HepG2 (cell line): ENCODE data around the gene TRIM10. TPM values are rescaled to one million over a fixed set of nuclear protein-coding genes. Genes with fewer than 3 reads are reported as not detected.

ENCODE experiments used
- ATAC-seq: fragments of 200-7000 bp; cut with Tn5 transposase; 3 replicates; pipeline ENCODE4 v1.9.1; 2020; ENCODE audit warnings: mild to moderate bottlenecking, moderate library complexity
- BruUV-seq: library from RNA; stranded (reverse); fragments of 400-500 nt; replicated peaks from 2 replicates; lab custom pipeline; 2021; lab: Mats Ljungman, UMichigan
- CTCF ChIA-PET: fragments of 300-600 bp; formaldehyde crosslinking; extraction: SDS; loops from one replicate; lab custom pipeline; 2021; ENCODE audit warnings: low total read pairs, inconsistent platforms, low intra/inter-chr PET ratio; lab: Yijun Ruan, JAX
- POLR2A ChIA-PET: fragments of 350-600 bp; sonication (Branson Sonifier 250); formaldehyde crosslinking; loops from one replicate; lab custom pipeline; 2020; ENCODE audit warnings: antibody characterized with exemption, inconsistent platforms; lab: Yijun Ruan, JAX
- DNase-seq: peaks from one replicate; pipeline ENCODE4 v3.0.0-alpha.2; 2015; ENCODE audit warnings: low spot score
- FAIRE-seq: peaks from 3 replicates; lab custom pipeline; 2011; peaks lifted over from hg19 to GRCh38; lab: Jason Lieb, UNC
- H2AFZ ChIP-seq: one replicate; pipeline ENCODE4 v1.6.1; 2011; ENCODE audit warnings: low read length, inconsistent platforms
- H3K27ac ChIP-seq: fragments of 300-600 bp; 3 replicates; pipeline ENCODE4 v1.8.0; 2011; ENCODE audit warnings: mixed run types, mild to moderate bottlenecking, mixed read lengths, low read length, inconsistent platforms; ENCODE audit not compliant: insufficient read depth; ENCODE audit errors: extremely low read length
- H3K27me3 ChIP-seq, 2 experiments: fragments of 200-600 bp in 1 of 2; 2 replicates in 1 of 2; 3 replicates in 1 of 2; pipeline versions ENCODE4 v1.6.0 to v1.8.0; 2011; ENCODE audit warnings: low read length in 2 of 2, mild to moderate bottlenecking in 2 of 2, moderate library complexity in 2 of 2, inconsistent platforms in 1 of 2; ENCODE audit not compliant: insufficient read depth in 2 of 2, control insufficient read depth in 1 of 2
- H3K36me3 ChIP-seq, 2 experiments: fragments of 200-600 bp in 1 of 2; replicated peaks in 1 of 2; 2 replicates in 1 of 2; 3 replicates in 1 of 2; pipeline versions ENCODE4 v1.5.1 to v1.8.0; 2011; ENCODE audit warnings: low read length in 2 of 2, inconsistent platforms in 1 of 2; ENCODE audit not compliant: insufficient read depth in 2 of 2, control insufficient read depth in 1 of 2
- H3K4me1 ChIP-seq: 2 replicates; pipeline ENCODE4 v1.5.1; 2012; ENCODE audit warnings: low read length, inconsistent platforms; ENCODE audit not compliant: insufficient read depth
- H3K4me2 ChIP-seq: 2 replicates; pipeline ENCODE4 v1.6.0; 2011; ENCODE audit warnings: low read depth, low read length, inconsistent platforms
- H3K4me3 ChIP-seq, 3 experiments: fragments of 200-600 bp in 1 of 3; sonication (generic), shearing (Covaris generic) in 1 of 3; replicated peaks in 1 of 3; 2 replicates each; pipeline ENCODE4 v1.5.1; 2011 to 2016; ENCODE audit warnings: low read length in 3 of 3, inconsistent platforms in 2 of 3, low read depth in 2 of 3, mild to moderate bottlenecking in 2 of 3, control low read depth in 1 of 3, mixed read lengths in 1 of 3; ENCODE audit not compliant: insufficient read depth in 1 of 3
- H3K79me2 ChIP-seq: one replicate; pipeline ENCODE4 v1.6.1; 2011; ENCODE audit warnings: low read length, inconsistent platforms; ENCODE audit not compliant: insufficient read depth
- H3K9ac ChIP-seq: 2 replicates; pipeline ENCODE4 v1.6.0; 2011; ENCODE audit warnings: mild to moderate bottlenecking, low read depth, low read length, inconsistent platforms; ENCODE audit not compliant: insufficient read depth
- H3K9me3 ChIP-seq: 2 replicates; pipeline ENCODE4 v1.5.1; 2012; ENCODE audit warnings: mild to moderate bottlenecking, low read length
- H4K20me1 ChIP-seq: 2 replicates; pipeline ENCODE4 v1.6.0; 2011; ENCODE audit warnings: inconsistent platforms, mild to moderate bottlenecking, low read length, moderate library complexity; ENCODE audit not compliant: insufficient read depth
- CEBPB ChIP-seq: IDR thresholded peaks from 2 replicates; pipeline ENCODE4 v1.6.1; 2011; ENCODE audit warnings: low read depth, low read length, improper control_type of control experiment, borderline replicate concordance
- HES4 ChIP-seq: sonication (generic); formaldehyde crosslinking; IDR thresholded peaks from 2 replicates; pipeline ENCODE4 v1.9.0; 2021; ENCODE audit warnings: mild to moderate bottlenecking, missing genetic modification reagents, borderline replicate concordance
- JUNB ChIP-seq: sonication (generic); formaldehyde crosslinking; IDR thresholded peaks from 2 replicates; pipeline ENCODE4 v1.8.0; 2022; ENCODE audit warnings: missing genetic modification reagents, mild to moderate bottlenecking, borderline replicate concordance
- NONO ChIP-seq, 2 experiments: fragments of 450-650 bp in 1 of 2; sonication (generic) in 1 of 2; formaldehyde crosslinking in 1 of 2; IDR thresholded peaks in 1 of 2; conservative IDR thresholded peaks in 1 of 2; 2 replicates each; pipeline versions ENCODE4 v1.6.1 to v1.8.0; 2017 to 2022; ENCODE audit warnings: mild to moderate bottlenecking in 1 of 2, missing genetic modification reagents in 1 of 2, moderate library complexity in 1 of 2
- ZFP36L1 ChIP-seq: sonication (generic); formaldehyde crosslinking; IDR thresholded peaks from 2 replicates; pipeline ENCODE4 v1.8.0; 2022; ENCODE audit warnings: mild to moderate bottlenecking, missing genetic modification reagents, moderate library complexity
- ZNF282 ChIP-seq: fragments of 450-650 bp; IDR thresholded peaks from 2 replicates; pipeline ENCODE4 v1.6.1; 2018; ENCODE audit not compliant: partially characterized antibody
- WGBS: methylation state at CpG from one replicate; pipeline ENCODE4 v1.1.6; 2017; ENCODE audit warnings: low lambda C conversion rate; 5-methylcytosine and 5-hydroxymethylcytosine counted together
- in situ Hi-C: cut with HindIII; loops from 2 replicates; pipeline ENCODE4 v1.10.0; 2017; ENCODE audit warnings: low pct_unique_long_range_greater_than_20kb; ENCODE audit not compliant: extremely low pct_ligation_motif_present
- intact Hi-C: fragments of 100-400 bp; cut with micrococcal nuclease; formaldehyde crosslinking; loops from one replicate; pipeline ENCODE4 v1.10.0; 2022; ENCODE audit not compliant: unreplicated experiment
- polyA plus RNA-seq, 8 experiments: library from polyadenylated mRNA; depleted of rRNA in 3 of 8; stranded (reverse) in 7 of 8; unstranded in 1 of 8; fragments of >200 nt; fragmentation: Illumina TruSeq in 4 of 8; extraction: Trizol in 4 of 8; gene quantifications; 2 replicates each; pipeline versions ENCODE4 v1.2.1 to v1.2.3, GENCODE V29; 2011 to 2016; ENCODE audit warnings: low read depth in 4 of 8, missing spikeins in 1 of 8, mixed read lengths in 1 of 8; ENCODE audit not compliant: insufficient read depth in 1 of 8
- total RNA-seq, 5 experiments: library from RNA; depleted of rRNA; stranded (reverse); fragments of >200 nt; fragmentation: Illumina TruSeq; extraction: Trizol; gene quantifications; 2 replicates each; pipeline ENCODE4 v1.2.3, GENCODE V29; 2016; ENCODE audit warnings: low read depth in 1 of 5
- TF ChIP-seq, protein P1 (sequence below): IDR thresholded peaks from 2 replicates; pipeline ENCODE4 v1.6.1; 2018; ENCODE audit warnings: missing genetic modification reagents

TRIM10 gene
- total and polyA plus RNA-seq, 2 of the 13 experiments (the other 11 are each of a cell fraction or from before 2014, with no cell fraction given), result 4.1 to 6.8 TPM

DNA sequence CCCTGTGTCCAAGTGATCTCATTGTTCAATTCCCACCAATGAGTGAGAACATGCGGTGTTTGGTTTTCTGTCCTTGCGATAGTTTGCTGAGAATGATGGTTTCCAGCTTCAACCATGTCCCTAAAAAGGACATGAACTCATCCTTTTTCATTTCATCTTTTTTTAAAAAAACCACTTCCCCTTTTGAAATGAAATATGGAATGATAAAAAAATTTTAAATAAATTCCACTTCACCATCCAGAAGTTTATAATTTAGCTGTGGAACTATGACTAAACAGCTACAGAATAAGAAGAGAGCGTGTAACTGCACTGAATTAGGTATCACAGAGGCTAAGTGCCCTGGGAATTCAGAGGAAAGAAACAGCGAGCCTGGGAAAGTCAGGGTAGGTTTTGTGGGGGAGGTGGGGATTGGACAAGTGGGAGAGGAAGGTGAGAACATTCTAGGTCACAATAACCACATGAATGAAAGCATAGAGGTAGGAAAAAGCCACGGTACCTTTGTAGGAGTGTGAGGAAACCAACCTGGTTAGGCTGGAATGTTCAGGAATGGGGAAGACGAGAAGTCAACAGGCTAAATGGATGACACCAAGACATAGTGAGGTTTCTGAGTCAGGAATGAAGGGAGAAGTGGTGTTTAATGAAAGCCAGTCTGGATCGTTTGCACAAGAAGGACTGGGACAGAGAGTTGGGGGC lies 11.0 kb downstream of the TRIM10 start:
- no peak overlapping the region for H3K9ac ChIP-seq
- ChIA-PET POLR2A (no interaction called here), CTCF (interaction anchor here (1.8 kb wide), 1 partner anchor 20 kb away, joined by 6 read pairs; no protein-coding TSS in a partner anchor)
- H3K4me1 ChIP-seq, result peaks cover 56% of the 10 kb centered on the region
- no peak overlapping the region for H3K4me2 ChIP-seq
- intact Hi-C loops, result loop anchor here (1.0 kb wide), 1 partner anchor 20 kb away; no protein-coding TSS in a partner anchor
- ATAC-seq (no peak), FAIRE-seq (peak; percentile 48), DNase-seq (no peak)
- 58% methylated on average over 7 of the region's 7 CpGs for WGBS
- H3K4me3 ChIP-seq, result no peak overlapping the region
- no peak overlapping the region for H2AFZ ChIP-seq
- H3K27ac ChIP-seq, result no peak overlapping the region
- no peaks in the 10 kb centered on the region for H3K79me2 ChIP-seq
- H3K9me3 ChIP-seq, result no peaks in the 10 kb centered on the region
- in situ Hi-C loops, result no loop called here
- BruUV-seq, result no TSS peak
- TF ChIP-seq ZFP36L1 (CRISPR knock-in tag) (no peak), JUNB (0 out of 2 replicates have a peak, but pooled peaks have one; percentile 44), NONO (IDR thresholded peaks at IDR 0.05) (0 out of 2 replicates have a peak, but pooled peaks have one; percentile 47), NONO (CRISPR knock-in tag; conservative IDR thresholded peaks at IDR 0.05) (no peak), ZNF282 (no peak), HES4 (CRISPR knock-in tag) (no peak), CEBPB (no peak)
- TF ChIP-seq, protein P1, sequence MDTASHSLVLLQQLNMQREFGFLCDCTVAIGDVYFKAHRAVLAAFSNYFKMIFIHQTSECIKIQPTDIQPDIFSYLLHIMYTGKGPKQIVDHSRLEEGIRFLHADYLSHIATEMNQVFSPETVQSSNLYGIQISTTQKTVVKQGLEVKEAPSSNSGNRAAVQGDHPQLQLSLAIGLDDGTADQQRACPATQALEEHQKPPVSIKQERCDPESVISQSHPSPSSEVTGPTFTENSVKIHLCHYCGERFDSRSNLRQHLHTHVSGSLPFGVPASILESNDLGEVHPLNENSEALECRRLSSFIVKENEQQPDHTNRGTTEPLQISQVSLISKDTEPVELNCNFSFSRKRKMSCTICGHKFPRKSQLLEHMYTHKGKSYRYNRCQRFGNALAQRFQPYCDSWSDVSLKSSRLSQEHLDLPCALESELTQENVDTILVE (CRISPR knock-in tag), result no peak
- H3K36me3 ChIP-seq, result no peaks in the 10 kb centered on the region
- H4K20me1 ChIP-seq, result no peaks in the 10 kb centered on the region
- no peaks in the 10 kb centered on the region; a peak in 1 of 5 replicates for H3K27me3 ChIP-seq
